Measurements from ENCODE around the gene MARK4. TPM values are rescaled to one million over a fixed set of nuclear protein-coding genes. Genes with fewer than 3 reads are reported as not detected.

Gene MARK4
- total RNA-seq (10 to 100 TPM; 18.1 to 19.8 TPM), total RNA-seq (6.6 to 43.8 (median 15.4) reads per million in 172 experiments)
- polyA plus RNA-seq (2013, experiment 1 of 2) = 13.2 TPM
- 15.2 TPM for polyA plus RNA-seq (2013, experiment 2 of 2)

GRCh38 chr19:45250832-45251451, at the start of gene MARK4:
Gene MARK4 (plus strand): TSS chr19:45251271. CDS start chr19:45251589, 318 bp downstream.
- DNase-seq = peak; percentile 32 to 84 (median 52)
- H3K4me3 Mint-ChIP-seq = peak within 1 kb of the TSS; percentile 90
- H3K9me3 Mint-ChIP-seq = no peaks in the 10 kb centered on the region
- peaks cover 2% of the 10 kb centered on the region for H3K36me3 ChIP-seq (ENCODE audit: insufficient read depth, low read length)
- H3K4me3 ChIP-seq (ENCODE audit: low read length) = peak within 1 kb of the TSS; percentile 83
- ChIA-PET CTCF (no interaction called here), POLR2A (no interaction called here)
- intact Hi-C loops (cut with DNase I, micrococcal nuclease) = loop anchor here in 1 of 2 experiments (5.0 to 10.0 kb wide), 5 partner anchors 74 to 466 kb away; partner anchors contain the start of genes BLOC1S3, POLR1G, PPP1R13L and PPP1R37
- no peak within 1 kb of the TSS for H3K27ac ChIP-seq (ENCODE audit: low read depth in 1 of 2, low read length in 2 of 2)
- H3K4me1 ChIP-seq (ENCODE audit: insufficient read depth, low read length) = peaks cover 56% of the 10 kb centered on the region
- peak within 1 kb of the TSS; percentile 72 for H3K27ac Mint-ChIP-seq
- no peaks in the 10 kb centered on the region for H3K9me3 ChIP-seq (ENCODE audit: control insufficient read depth in 1 of 2, insufficient read depth in 1 of 2, low read length in 2 of 2)
- no peaks in the 10 kb centered on the region for H3K27me3 Mint-ChIP-seq
- no peaks in the 10 kb centered on the region for H3K27me3 ChIP-seq (ENCODE audit: control insufficient read depth in 1 of 2, insufficient read depth in 2 of 2, low read length in 2 of 2)
- H3K36me3 Mint-ChIP-seq (ENCODE audit: low read depth) = no peaks in the 10 kb centered on the region
- H3K4me1 Mint-ChIP-seq (ENCODE audit: low read depth) = peaks cover 35% of the 10 kb centered on the region
- ATAC-seq (ENCODE audit: poor library complexity) = peak; percentile 71
- TF ChIP-seq CTCF (IDR thresholded peaks at IDR 0.05) = no peak

- intact Hi-C loops (cut with DNase I, micrococcal nuclease) = no loop called here
Measured at GRCh38 chr19:45202637-45203036, 48.4 kb upstream of the MARK4 start.

GRCh38 chr19:45205810-45206209, 45.3 kb upstream of the MARK4 start:
- DNase-seq (no peak), ATAC-seq (ENCODE audit: poor library complexity) (no peak)
- H3K4me1 Mint-ChIP-seq (ENCODE audit: low read depth) = no peaks in the 10 kb centered on the region
- H3K36me3 Mint-ChIP-seq (ENCODE audit: low read depth) = no peaks in the 10 kb centered on the region
- intact Hi-C loops (cut with DNase I, micrococcal nuclease) = no loop called here
- H3K4me3 ChIP-seq (ENCODE audit: low read length) = no peak overlapping the region
- H3K27ac ChIP-seq (ENCODE audit: low read depth in 1 of 2, low read length in 2 of 2) = no peak overlapping the region
- H3K36me3 ChIP-seq (ENCODE audit: insufficient read depth, low read length) = no peaks in the 10 kb centered on the region
- POLR2A ChIA-PET = no interaction called here
- H3K9me3 Mint-ChIP-seq = no peaks in the 10 kb centered on the region
- H3K27ac Mint-ChIP-seq = no peak overlapping the region
- H3K4me3 Mint-ChIP-seq = no peak overlapping the region
- TF ChIP-seq CTCF (IDR thresholded peaks at IDR 0.05) = no peak
- no peaks in the 10 kb centered on the region for H3K27me3 Mint-ChIP-seq
- H3K27me3 ChIP-seq (ENCODE audit: control insufficient read depth in 1 of 2, insufficient read depth in 2 of 2, low read length in 2 of 2) = peaks cover 0 to 3% of the 10 kb centered on the region in 2 experiments
- CTCF ChIA-PET = no interaction called here
- H3K4me1 ChIP-seq (ENCODE audit: insufficient read depth, low read length) = no peaks in the 10 kb centered on the region
- H3K9me3 ChIP-seq (ENCODE audit: control insufficient read depth in 1 of 2, insufficient read depth in 1 of 2, low read length in 2 of 2) = no peaks in the 10 kb centered on the region

More at GRCh38 chr19:45202637-45203036, 48.4 kb upstream of the MARK4 start:
- ATAC-seq (ENCODE audit: poor library complexity) (no peak), DNase-seq (no peak)
- Mint-ChIP-seq H3K27ac (no peak overlapping the region), H3K9me3 (no peaks in the 10 kb centered on the region), H3K27me3 (no peaks in the 10 kb centered on the region), H3K4me3 (no peak overlapping the region), H3K36me3 (ENCODE audit: low read depth) (no peaks in the 10 kb centered on the region), H3K4me1 (ENCODE audit: low read depth) (no peaks in the 10 kb centered on the region)
- no peaks in the 10 kb centered on the region for H3K36me3 ChIP-seq (ENCODE audit: insufficient read depth, low read length)
- H3K27ac ChIP-seq (ENCODE audit: low read depth in 1 of 2, low read length in 2 of 2) = no peak overlapping the region
- no peaks in the 10 kb centered on the region for H3K27me3 ChIP-seq (ENCODE audit: control insufficient read depth in 1 of 2, insufficient read depth in 2 of 2, low read length in 2 of 2)
- H3K4me1 ChIP-seq (ENCODE audit: insufficient read depth, low read length) = no peaks in the 10 kb centered on the region
- no peak overlapping the region for H3K4me3 ChIP-seq (ENCODE audit: low read length)
- TF ChIP-seq CTCF (IDR thresholded peaks at IDR 0.05) = no peak
- ChIA-PET POLR2A (no interaction called here), CTCF (no interaction called here)
- H3K9me3 ChIP-seq (ENCODE audit: control insufficient read depth in 1 of 2, insufficient read depth in 1 of 2, low read length in 2 of 2) = no peaks in the 10 kb centered on the region

Data from CD4-positive, alpha-beta T cell (primary cell).